Measurements from ENCODE around the gene MSI2.

Gene MSI2

DNA sequence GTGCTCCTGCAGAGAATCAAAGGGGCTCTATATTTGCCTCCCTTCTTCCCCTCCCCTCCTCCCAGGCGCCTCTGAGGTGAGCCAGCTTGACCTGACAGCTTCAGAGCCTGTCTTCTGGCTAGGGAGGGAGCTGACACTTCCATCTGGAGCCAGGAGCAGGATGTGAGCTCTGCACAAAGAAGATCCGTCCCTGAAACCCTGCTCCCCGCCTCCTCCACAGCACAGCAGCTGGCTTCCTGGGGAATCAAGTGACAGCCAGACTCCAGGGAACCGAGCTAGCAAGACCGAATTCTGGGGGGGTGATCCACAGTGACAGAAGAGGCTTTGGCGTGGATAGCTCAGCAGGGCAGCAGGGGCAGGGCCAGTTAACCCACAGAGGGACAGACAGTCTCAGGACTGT is 451.6 kb downstream of the MSI2 start:
- no peak for DNase-seq

DNA sequence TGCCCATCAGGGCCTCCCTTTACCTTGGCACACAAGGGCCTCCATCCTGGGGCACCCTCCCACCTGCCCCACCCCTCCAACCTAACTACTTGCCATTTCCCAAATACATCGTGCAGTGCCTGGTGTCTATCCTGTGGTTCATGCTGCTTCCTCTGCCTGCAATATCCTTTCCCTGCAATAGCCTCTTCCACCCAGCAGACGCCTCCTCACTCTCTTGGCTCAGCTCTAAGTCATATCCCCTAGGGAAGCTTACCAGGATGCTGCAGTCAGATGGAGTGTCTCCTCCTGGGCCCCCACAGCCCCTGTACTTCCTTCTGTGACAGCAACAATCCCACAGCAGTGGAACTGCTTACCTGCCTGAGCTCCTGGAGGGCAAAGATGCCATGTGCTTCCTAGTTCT is 452.1 kb downstream of the MSI2 start:
- DNase-seq = peak; percentile 1

DNA sequence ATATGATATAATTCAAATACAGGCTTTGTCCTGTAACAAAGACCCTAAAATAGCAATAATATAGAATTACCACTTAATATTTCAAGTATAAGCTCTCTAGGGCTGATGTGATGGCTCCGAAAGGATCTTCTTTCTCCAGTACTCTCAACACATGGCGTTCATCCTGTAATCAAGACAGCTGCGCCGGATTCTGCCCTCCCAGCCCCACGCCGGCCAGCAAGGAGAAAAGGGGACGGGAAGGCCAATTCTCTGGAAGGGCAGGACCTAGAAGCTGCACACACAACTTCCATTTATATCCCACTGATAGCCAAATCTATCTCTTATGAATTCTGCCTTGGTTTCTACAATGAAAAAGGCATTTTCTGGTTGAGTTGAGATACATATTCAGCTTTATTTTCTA is 456.8 kb downstream of the MSI2 start:
- DNase-seq = no peak

DNA sequence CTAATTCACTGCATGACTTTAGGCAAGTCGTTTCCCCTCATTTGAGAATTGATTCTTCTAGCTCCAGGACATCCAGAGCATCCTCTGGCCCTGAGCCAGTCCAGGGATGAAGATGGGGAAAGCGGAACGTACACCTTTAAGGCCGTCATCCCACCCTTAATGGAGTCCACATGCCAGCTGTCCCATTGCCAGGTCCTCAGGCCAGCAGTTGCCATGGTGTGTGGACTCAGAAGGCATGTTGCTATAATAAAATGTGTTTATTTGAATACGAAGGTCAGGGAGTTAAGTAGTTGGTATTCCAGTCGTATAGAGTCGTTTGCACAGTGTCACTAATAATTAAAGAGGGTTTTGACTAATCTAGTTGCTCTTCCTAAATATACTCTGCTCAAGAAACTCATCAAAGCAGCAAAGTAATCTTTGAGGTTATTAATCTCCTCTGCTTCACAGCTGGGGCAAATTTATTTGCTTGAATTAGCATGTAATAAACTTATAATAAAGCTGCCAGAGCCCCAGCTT is 458.4 kb downstream of the MSI2 start:
- DNase-seq = no peak

DNA sequence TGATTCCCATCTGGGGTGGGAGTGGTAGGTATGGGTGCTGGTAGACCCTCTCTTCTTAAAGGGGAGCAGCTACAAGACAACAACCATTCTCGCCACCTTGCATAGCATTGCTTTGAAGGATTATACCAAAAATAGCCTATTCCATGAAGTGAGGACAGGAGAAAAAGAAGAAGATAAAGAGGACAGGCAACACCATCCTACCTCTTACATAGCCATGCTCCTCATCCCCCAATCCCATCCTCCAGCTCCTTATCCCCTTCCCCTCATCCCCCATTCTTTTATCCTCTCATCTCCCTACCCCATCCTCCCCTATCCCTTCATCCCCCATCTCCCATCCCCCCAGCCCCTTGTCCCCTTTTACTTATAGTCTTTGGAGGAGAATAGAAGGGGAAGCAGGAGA is 459.7 kb downstream of the MSI2 start:
- no peak for DNase-seq

DNA sequence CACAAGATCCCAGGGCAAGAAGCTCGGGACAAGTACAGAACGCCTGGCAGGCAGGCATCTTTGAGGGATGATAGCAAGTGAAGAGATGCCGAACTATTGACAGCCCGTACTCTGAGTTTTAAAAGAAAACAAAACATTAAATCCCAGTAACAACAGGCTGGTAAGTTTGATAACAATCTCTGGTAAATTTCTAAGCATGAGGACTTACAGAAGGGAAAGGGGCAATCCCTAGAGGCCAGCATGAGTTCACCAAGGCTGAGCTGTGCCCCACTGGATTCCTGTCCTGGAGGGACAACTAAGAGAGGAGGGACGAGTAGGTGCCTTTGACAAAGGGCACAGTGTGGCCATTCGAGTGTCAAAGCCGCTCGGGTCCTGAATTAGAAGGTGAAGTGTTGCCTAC is 462.6 kb downstream of the MSI2 start:
- DNase-seq = no peak

DNA sequence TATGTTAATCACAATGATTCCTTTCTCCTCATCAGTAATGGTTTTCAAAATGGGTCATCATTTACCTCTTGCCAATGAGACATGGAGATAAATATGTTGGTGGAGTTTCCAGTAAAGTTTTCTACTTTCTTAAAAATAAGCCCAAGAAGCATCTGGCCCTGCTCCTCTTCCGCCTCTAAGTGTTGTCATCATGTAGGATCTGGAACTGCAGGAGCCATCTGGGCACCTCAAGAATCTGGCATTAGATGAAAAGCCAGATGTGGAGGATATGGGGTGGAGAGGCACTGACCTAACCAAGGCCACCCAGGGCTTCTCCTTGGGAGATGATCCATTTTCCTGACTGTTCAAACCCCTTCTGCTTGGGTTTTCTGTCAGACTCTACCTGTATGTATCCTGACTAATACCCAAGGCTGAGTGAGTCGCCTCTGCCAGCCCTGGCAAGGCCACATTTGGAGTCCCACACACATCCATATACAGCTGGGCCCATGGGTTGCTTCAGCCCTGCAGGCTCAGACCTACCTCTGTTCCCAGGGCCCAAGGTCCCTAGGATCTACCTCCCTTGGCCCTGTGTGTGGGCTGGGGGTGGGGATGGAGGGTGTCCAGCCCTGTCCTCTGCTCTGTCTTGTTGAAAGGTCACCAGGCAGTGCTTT is 464.2 kb downstream of the MSI2 start:
- DNase-seq = no peak

DNA sequence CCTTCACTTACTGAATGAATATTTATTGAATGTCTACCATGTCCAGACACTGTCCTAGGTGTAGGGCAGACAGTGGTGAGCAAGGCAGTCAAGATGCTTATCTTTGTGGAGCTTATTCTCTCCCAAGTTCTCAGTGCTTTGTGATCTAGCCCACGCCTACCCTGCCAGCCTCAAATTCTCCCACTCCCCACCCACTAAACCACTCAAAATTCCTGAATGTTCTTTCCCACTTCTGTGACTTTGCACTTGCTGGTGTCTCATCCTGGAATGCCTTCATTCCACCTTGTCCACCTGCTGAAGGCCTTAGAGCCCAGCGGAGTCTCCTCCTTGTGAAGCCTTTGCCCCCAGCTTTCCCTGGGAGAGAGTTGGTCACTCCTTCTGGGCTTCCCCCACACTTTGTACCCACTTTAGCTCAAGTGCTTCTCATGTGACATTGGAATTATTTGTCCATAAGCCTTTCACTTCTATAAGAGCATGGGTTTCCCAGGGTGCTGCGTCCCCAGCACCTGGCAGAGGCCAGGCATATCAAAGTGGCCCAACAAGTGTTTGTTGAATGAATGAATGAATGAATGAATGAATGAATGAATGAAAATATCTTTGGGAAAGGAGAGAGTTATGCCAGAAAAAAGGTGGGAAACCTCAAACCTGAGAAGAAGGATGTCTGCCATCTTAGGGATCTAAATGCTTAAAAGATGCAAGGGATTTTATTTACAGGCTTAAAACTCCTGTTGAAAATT is 465.8 kb downstream of the MSI2 start:
- no peak for DNase-seq

DNA sequence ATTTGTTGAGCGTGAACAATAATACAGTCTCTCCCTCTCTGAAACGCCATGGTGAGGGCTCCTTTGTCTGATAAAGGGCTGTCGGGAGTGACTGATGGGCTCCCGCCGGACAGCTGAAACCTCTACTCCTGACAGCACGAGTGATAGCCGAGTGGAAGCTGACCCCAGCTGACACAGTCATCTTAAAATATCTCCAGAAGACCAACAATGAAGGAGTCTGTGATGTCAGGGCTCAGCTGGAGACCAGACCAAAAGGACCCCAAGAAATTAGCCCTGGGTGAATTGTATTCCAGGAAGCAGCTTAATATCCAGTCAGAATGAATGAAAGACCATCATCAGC is 466.4 kb downstream of the MSI2 start:
- no peak for DNase-seq

DNA sequence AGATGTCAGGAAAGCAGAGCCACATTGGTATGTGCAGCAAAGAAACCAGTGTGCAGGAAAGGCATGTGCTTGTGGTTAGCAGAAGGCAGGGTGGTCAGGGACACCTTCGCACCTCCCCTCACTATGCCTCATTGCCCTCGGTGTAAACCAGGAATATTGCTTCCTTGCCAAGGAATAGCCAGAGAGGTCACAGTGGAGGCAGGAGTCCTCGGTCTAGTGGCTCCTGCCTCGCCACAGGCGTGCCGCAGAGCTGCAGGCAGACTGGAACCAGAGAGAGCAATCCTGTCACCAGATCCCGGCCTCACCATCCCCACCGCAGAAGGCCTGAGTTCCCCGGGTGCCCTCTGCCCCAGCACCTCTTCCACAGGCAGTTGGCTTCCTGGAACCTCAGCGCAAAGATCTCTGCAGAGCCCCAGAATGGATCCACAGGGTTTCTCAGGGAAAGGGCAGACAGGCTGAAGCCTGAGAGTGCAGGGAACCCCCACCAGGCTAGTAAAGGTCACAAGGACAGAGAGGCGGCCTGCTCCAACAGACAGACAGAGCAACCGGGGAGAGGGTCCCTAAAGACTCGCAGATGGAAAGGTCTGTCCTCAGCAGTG is 467.2 kb downstream of the MSI2 start:
- DNase-seq = no peak

DNA sequence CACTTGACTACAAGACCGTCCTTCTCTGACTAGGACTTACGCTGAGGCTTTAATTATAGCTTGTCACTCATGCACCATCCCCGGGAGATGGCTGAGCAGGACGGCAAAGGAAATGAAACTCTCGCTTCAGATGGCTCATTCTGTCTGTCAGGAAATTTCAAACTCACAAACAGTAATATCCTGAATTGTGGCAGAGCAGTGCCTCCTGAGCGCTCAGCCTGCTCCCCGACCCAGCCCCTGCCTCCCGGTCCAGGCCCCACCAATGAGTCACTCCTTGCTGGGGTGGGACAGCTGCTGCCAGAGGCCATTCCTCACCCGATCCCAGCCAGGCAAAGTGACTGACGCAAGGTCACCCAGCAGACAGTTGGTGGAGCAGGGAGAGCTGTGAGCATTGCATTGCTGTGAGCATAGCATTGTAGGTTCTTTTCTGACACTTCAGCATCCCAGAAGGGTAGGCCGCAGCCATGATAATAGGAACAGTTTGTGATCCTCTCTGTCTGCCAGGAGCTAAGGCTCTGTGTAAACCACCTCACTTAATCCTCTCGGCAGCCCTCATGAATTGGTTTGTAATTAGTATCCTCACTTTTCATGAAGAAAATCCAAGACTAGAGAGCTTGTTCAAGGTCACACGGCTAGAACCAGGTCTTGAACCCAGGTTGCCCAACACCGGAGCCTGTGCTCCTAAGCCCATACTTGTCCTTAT is 467.9 kb downstream of the MSI2 start:
- DNase-seq = peak; percentile 30

DNA sequence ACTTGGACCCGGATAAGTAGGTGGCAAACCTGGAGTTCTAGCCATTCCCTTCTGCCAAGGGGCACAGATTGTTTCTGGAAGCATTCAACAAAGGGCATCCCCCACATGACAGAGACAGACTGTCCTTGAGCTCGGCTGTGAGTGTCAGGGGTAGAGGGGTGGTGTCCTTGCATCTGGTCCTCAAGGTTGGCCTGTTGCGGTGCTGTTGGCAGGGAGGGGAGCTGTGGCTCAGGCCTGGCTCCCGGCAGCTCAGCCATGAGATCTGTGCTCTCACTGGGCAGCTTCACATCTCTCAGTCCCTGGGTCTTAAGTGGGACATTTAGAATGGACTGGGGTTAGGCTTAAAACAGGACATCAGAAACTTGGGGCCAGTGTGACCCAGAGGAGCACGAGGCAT is 468.4 kb downstream of the MSI2 start:
- DNase-seq = no peak

DNA sequence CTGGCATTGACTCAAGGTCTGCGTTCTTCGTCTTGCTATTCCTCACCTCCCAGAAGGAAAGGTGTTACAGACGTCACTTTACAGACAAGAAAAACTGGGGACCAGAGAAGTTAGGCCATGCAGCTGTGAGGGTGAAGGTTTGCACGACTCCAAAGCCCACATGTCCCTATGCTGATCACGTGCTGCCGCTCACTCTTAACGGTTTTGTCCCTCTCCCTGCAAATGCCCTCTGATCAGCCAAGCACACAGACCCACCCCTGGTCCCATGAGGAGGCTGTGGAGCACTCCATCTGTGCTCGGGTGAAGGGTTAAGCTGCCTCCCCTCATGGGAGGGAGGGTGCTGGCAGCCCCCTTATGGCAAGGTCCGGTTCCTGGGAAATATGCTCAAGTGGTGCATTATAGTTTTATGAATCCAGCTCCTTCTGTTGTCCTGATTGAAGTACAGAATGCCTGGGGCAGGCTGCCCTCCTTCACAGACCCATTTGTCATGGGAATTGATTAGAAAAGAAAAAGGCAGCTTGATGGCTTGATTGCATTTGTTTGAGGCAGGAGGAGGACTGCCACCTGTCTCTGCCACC is 470.0 kb downstream of the MSI2 start:
- no peak for DNase-seq

DNA sequence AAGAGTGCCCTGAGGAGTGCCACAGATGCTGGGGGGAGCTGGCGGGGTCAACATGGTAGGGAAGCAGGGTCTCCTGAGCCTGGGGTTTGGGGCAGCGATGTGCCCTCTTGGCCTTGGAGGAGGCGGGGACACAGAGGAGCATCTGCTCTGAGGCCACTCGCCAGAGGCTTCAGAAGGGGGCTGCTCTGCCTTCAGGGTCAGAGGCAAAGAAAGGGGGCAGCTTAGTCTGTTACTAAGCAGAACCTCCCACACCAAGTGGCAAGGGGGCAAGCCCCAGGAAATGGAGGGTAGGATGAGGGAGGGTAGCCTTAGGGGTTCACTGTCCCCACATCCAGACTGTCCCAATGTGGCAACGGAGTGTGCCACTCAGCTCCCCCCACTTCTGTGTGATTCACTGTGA is 470.5 kb downstream of the MSI2 start:
- no peak for DNase-seq

DNA sequence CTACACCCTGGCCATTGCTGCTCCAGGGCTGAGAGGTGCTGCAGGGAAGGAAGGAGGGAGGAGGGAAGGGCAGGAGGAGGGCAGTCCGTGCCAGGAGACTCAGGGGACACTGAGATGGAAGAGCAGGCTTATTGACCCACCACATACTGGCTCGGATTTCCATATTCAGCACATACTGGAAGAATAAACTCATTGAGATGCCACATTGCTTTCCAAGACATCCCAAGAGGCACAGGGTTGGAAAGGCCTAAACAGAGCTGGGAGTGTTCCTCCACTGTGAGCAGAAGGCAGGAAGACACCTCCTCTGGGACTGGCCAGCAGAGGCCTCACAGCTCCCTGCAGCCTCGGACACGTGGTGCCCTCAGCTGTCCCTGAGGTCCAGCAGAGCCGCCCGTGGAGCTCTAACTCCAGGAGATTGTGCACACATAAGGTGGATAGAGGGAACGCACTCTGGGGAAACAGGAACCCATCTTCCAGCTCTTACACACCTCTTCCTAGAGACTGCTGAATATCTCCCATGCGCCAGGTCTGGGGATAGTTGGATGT is 471.4 kb downstream of the MSI2 start:
- no peak for DNase-seq

DNA sequence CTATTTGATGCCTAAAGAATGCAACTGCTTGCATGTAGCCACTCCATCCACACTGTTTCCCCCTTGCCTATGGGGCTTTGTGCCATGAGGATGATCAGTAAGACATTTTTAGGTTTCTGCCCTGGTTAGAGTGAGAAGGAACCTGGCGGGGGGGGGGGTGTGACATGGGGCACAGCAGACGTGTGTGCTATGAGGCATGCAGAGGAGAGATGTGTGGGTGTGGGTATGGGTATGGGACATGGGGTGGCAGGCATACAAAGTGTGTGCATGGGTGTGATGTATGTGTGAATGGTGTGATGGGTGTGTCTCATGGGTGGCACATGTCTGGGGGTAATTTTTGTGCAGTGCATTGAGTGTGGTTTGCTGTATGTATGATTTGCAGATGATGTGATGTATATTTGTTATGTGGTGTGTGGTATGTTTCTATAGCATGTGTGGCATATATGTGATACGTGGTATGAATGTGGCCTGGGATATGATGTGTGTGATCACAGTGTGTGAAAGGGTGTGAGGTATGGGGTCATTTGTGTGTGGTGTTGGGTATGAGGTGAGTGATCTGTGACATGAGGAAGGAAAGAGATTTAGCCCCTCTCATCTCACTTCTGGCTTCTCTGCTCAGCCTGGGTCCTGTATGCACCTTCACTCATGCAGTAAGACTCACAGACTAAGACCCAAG is 473.8 kb downstream of the MSI2 start:
- DNase-seq = no peak

DNA sequence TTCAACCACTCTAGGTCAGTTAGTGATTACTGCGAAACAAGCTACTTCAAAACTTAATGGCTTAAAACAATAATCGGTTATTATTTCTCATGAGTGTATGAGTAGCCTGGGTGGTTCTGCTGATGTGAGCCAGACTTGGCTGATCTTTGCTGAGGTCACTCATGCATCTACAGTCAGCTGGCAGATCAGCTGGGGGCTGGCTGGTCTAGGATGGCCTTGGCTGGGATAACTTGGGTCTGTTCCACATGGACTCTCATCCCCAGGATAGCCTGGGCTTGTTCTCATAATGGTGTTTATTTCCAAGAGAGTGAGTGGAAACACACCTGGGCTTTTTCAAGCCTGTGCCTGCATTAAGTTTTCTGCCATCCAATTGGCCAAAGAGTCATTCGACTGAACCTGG is 475.7 kb downstream of the MSI2 start:
- DNase-seq = no peak

DNA sequence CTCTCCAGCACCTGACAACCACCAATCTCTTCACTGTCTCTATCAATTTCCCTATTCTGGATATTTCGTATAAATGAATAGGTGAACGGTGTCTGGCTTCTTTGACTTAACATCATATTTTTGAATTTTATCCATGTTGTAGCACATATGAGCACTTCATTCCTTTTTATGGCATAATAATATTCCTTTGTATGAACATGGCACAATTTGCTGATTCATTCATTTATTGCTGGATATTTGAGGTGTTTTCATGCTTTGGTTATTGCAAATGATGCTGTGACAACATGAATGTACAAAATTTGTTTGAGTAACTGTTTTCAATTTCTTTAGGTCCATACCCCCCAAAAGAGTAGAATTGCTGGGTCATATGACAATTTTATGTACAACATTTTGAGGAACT is 476.8 kb downstream of the MSI2 start:
- DNase-seq = no peak

All from inflammatory macrophage treated with lipopolysaccharide for 4 hours (primary cell).